Fibroblast of mammary gland (primary cell): Measurements from ENCODE around the gene PSTK.

Source experiments
- DNase-seq: peaks from one replicate; pipeline ENCODE4 v3.0.0-alpha.2; 2010; ENCODE audit warnings: low read depth
- H3K4me3 ChIP-seq: 2 replicates; pipeline ENCODE4 v1.5.1; 2011; ENCODE audit warnings: low read depth, mild to moderate bottlenecking, low read length, moderate library complexity; ENCODE audit not compliant: control insufficient read depth
- CTCF ChIP-seq: conservative IDR thresholded peaks from 2 replicates; pipeline ENCODE4 v1.5.1; 2011; ENCODE audit warnings: low read depth, low read length, inconsistent platforms; ENCODE audit not compliant: control insufficient read depth, insufficient read depth

PSTK gene

GRCh38 chr10:122998360-122998917 is 18.2 kb downstream of the PSTK start:
- no peak overlapping the region for H3K4me3 ChIP-seq
- no peak for TF ChIP-seq CTCF
- DNase-seq = no peak

- H3K4me3 ChIP-seq = no peak overlapping the region
- TF ChIP-seq CTCF = no peak
- no peak for DNase-seq
These were observed 18.7 kb downstream of the PSTK start for GRCh38 chr10:122998934-122999333.

GRCh38 chr10:122999347-122999746 is 19.1 kb downstream of the PSTK start:
- no peak for TF ChIP-seq CTCF
- no peak overlapping the region for H3K4me3 ChIP-seq
- DNase-seq = peak; percentile 10

- TF ChIP-seq CTCF = no peak
- DNase-seq = no peak
- H3K4me3 ChIP-seq = no peak overlapping the region
These were observed 20.0 kb downstream of the PSTK start for GRCh38 chr10:123000155-123000554.

- TF ChIP-seq CTCF = no peak
- H3K4me3 ChIP-seq = no peak overlapping the region
- DNase-seq = no peak
These were observed 21.2 kb downstream of the PSTK start for GRCh38 chr10:123001370-123001769.

- H3K4me3 ChIP-seq = no peak overlapping the region
- TF ChIP-seq CTCF = no peak
- no peak for DNase-seq
These were observed 24.1 kb downstream of the PSTK start for GRCh38 chr10:123004298-123004697.
